ENCODE measurements around the gene C19orf12.

The C19orf12 gene

GRCh38 chr19:29743681-29744080 is 28.6 kb upstream of the C19orf12 start:
- TF ChIP-seq CTCF (IDR thresholded peaks at IDR 0.05; ENCODE audit: low read depth, low read length, missing control alignments): no peak
- in situ Hi-C loops (cut with HindIII; ENCODE audit: low pct_ligation_motif_present, low sequenced_read_pairs): no loop called here
- Histone ChIP-seq H3K4me3 (ENCODE audit: low read depth, low read length) (no peak overlapping the region), H3K27me3 (replicated peaks) (no peaks in the 10 kb centered on the region), H3K27ac (no peak overlapping the region), H3K36me3 (replicated peaks) (no peaks in the 10 kb centered on the region)
- no peak for DNase-seq

- TF ChIP-seq CTCF (IDR thresholded peaks at IDR 0.05; ENCODE audit: low read depth, low read length, missing control alignments): no peak
- no peaks in the 10 kb centered on the region for H3K27me3 ChIP-seq (replicated peaks)
- no peak for DNase-seq
- H3K4me3 ChIP-seq (ENCODE audit: low read depth, low read length): no peak overlapping the region
- in situ Hi-C loops (cut with HindIII; ENCODE audit: low pct_ligation_motif_present, low sequenced_read_pairs): no loop called here
- H3K36me3 ChIP-seq (replicated peaks): no peaks in the 10 kb centered on the region
- H3K27ac ChIP-seq: no peak overlapping the region
These were observed 26.7 kb upstream of the C19orf12 start for GRCh38 chr19:29741776-29742175.

- H3K27me3 ChIP-seq (replicated peaks): no peaks in the 10 kb centered on the region
- no peak for DNase-seq
- H3K27ac ChIP-seq: no peak overlapping the region
- in situ Hi-C loops (cut with HindIII; ENCODE audit: low pct_ligation_motif_present, low sequenced_read_pairs): no loop called here
- H3K4me3 ChIP-seq (ENCODE audit: low read depth, low read length): no peak overlapping the region
- H3K36me3 ChIP-seq (replicated peaks): no peaks in the 10 kb centered on the region
- no peak for TF ChIP-seq CTCF (IDR thresholded peaks at IDR 0.05; ENCODE audit: low read depth, low read length, missing control alignments)
These were observed 26.2 kb upstream of the C19orf12 start for GRCh38 chr19:29741226-29741625.

- H3K27ac ChIP-seq: no peak overlapping the region
- DNase-seq: no peak
- in situ Hi-C loops (cut with HindIII; ENCODE audit: low pct_ligation_motif_present, low sequenced_read_pairs): no loop called here
- H3K4me3 ChIP-seq (ENCODE audit: low read depth, low read length): no peak overlapping the region
- H3K27me3 ChIP-seq (replicated peaks): no peaks in the 10 kb centered on the region
- TF ChIP-seq CTCF (IDR thresholded peaks at IDR 0.05; ENCODE audit: low read depth, low read length, missing control alignments): no peak
- no peaks in the 10 kb centered on the region for H3K36me3 ChIP-seq (replicated peaks)
These were observed 22.5 kb upstream of the C19orf12 start for GRCh38 chr19:29737461-29738000.

- no peak overlapping the region for H3K4me3 ChIP-seq (ENCODE audit: low read depth, low read length)
- H3K27me3 ChIP-seq (replicated peaks): no peaks in the 10 kb centered on the region
- TF ChIP-seq CTCF (IDR thresholded peaks at IDR 0.05; ENCODE audit: low read depth, low read length, missing control alignments): no peak
- in situ Hi-C loops (cut with HindIII; ENCODE audit: low pct_ligation_motif_present, low sequenced_read_pairs): no loop called here
- H3K27ac ChIP-seq: no peak overlapping the region
- H3K36me3 ChIP-seq (replicated peaks): no peaks in the 10 kb centered on the region
- DNase-seq: no peak
These were observed 20.8 kb upstream of the C19orf12 start for GRCh38 chr19:29735829-29736228.

- in situ Hi-C loops (cut with HindIII; ENCODE audit: low pct_ligation_motif_present, low sequenced_read_pairs): no loop called here
These were observed 16.3 kb upstream of the C19orf12 start for GRCh38 chr19:29731331-29731850.

More at GRCh38 chr19:29731331-29731850, 16.3 kb upstream of the C19orf12 start:
- H3K36me3 ChIP-seq (replicated peaks): no peaks in the 10 kb centered on the region
- no peak for DNase-seq
- no peak for TF ChIP-seq CTCF (IDR thresholded peaks at IDR 0.05; ENCODE audit: low read depth, low read length, missing control alignments)
- no peaks in the 10 kb centered on the region for H3K27me3 ChIP-seq (replicated peaks)
- no peak overlapping the region for H3K4me3 ChIP-seq (ENCODE audit: low read depth, low read length)
- no peak overlapping the region for H3K27ac ChIP-seq
